HG03469 (cell line): ENCODE measurements around the gene RAPGEF4.

ENCODE experiments used
- ATAC-seq: cut with Tn5 transposase; IDR thresholded peaks from one replicate; pipeline ENCODE4 v1.9.1; 2021; ENCODE audit warnings: mild to moderate bottlenecking, moderate library complexity, moderate number of reproducible peaks; ENCODE audit not compliant: unreplicated experiment

RAPGEF4 gene

DNA sequence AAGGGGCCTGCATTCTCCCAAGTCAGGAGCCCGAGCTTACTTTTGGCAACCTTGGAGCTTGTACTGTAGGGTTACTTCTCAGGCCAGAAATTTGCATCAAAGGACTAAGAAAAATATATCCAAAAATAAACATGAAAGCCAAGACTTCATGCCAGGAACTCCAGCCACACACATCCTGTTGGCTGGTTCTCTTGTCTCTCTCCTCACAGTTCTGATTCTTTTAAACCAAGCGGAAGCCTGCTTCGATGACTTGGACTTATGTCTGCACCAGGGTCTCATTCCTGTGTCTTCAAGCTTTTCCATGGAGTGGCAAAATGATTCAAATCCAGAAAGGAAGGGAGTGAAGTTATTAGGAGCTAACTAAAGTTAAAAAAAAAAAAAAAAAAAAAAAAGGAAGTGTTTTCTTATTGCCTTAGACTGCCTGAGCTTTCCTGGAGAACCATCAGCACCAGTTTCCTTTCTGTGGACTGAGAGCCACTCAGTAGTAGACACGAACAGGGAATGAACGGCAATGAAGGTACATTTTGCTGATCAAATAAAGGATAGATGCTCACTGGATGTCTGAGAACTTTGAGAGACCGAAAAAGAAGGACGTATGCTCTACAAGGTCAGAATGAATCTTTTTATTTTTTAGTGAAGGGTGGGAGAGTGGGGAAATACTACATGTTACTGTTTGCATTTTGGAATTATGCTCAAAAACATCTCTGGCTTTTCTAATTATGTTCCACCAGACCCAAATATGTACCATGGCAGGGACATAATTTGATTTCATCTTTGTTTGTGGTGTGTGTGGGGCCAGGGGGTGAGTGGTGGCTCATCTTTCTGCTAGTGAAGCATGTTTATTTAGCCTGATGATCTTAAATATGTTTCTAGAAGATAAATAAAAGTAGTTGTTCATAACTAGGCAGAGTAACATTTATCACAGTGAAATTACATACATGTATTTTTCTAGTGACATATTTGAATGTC lies 86.0 kb downstream of the RAPGEF4 start:
- ATAC-seq, result no peak

DNA sequence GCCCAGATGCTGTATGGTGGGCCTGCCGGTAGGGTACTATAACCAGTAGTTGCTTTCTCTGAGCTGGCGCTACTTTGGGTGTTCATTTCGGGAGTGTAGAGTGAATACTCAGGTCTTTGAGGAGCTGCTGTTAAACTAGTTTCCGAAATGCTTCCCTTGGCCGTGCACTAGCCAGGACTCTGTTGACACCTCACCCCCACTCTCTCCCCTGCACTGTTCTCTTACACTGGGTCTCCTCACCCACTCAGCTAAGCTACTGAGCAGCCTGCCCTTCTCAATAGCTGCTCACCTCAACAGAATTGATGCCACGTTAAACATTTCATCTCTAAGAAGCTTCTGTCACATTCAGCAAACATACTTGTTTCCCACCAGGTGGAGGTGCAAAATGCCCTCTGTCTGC lies 86.9 kb downstream of the RAPGEF4 start:
- no peak for ATAC-seq

DNA sequence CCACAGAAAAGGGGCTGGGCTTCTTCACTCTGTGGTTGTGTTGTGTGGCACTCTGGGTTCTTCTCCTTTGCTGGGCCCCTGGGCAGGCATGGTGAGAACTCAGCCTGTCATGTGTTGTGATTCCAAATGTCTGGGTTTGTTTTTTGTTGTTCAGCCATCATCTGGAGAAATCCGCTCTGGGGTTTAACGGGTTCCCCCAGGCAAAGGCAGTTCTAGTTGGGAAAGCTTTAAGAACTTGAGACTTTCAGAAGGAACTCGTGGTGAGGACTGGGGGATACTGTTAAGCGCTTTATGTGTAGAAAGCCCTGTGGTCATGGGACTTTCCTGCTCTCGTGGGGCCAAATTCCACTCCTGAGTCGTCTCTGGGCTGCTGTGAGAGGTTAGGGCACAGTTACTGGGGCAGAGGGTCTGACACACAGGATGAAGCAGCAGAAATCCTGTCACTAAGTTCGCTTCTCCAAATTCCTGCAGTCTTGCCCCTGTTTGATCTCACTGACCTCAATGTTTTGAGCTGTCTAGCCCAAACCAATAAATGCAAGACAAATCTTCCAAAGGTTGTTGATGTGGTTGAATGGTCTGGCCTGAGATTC lies 87.7 kb downstream of the RAPGEF4 start:
- ATAC-seq, result no peak

DNA sequence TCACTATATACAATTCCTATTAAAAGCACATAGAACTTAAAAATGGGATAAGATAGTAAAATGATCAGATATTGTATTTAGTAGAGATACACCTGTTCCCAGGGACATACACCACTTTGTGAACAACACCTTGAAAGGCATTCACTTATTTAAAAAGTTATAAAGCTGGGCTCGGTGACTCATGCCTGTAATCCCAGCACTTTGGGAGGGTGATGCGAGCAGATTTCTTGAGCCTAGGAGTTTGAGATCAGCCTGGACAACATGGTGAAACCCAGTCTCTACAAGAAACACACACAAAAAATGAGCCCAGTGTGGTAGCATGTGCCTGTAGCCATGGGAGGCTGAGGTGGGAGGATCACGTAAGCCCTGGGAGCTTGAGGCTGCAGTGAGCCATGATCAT lies 90.9 kb downstream of the RAPGEF4 start:
- no peak for ATAC-seq

DNA sequence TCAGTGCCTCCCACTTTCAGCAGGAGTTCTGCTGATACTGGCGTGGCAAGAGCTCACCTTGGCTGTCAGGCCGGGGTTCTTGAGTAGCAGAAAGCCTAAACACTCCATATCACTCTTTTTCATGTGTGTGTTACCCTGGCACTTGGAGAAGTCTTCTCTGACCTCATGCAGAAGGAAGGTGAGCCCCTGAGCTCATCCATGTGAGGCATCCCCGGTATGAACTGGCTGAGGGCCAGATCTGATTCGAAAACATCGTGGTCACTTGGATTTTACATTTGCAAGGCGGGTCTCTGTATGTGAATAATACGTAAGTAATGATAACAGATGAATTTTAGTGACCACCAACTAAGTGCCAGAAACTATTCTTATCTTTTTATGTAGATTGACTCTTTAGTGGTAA lies 93.6 kb downstream of the RAPGEF4 start:
- ATAC-seq, result no peak

DNA sequence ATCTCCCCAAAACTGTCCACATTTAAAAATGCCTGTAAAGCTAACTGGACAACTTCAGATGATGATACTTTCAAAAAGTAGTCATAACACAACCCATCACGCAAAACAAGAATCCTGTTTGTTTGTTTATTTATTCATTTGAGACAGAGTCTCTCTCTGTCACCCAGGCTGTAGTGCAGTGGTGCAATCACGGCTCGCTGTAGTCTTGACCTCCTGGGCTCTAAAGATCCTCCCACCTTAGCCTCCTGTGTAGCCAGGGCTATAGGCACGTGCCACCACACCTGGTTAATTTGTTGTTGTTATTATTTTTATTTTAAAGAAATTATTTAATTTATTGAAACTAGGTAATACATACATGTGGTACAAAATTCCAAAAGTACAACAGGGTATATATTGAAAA lies 94.8 kb downstream of the RAPGEF4 start:
- ATAC-seq, result no peak

DNA sequence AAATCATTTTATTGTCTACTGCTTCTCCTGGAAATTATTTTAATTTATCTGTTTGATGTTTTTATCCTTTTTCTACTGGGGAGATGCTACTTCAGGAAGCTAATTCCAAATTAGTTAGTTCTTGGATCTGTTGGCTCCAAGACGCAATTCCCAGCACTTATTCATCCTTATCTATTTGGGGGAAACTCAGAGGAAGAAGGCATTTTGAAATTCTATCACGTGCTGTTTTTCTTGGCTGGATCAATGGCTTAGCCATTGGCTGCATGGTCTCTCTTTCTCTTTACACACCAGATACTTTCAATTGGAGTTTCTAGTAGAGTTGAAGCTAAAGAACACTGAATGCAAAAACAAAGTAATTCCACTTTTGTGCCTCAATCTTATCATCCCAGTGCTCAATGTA lies 98.3 kb downstream of the RAPGEF4 start:
- no peak for ATAC-seq

DNA sequence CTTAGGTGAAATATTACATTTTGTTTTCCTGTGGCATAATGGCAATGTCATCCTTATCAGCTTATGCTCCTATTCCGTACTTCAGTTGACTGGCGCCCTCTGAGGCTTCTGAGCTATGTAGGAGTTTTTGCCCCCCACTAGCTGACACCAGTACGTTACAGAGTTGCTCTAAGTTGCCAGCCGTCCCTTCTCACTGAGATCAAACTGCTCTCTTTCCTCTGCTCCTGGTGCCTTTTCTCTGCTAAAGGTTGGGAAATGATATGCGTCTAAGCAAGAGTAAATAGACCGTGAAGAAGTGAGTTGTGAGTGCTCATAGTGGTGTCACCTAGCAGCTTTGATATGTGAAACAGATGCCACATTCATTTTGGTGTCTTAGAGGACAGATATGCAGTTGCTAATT lies 99.2 kb downstream of the RAPGEF4 start:
- ATAC-seq, result no peak

DNA sequence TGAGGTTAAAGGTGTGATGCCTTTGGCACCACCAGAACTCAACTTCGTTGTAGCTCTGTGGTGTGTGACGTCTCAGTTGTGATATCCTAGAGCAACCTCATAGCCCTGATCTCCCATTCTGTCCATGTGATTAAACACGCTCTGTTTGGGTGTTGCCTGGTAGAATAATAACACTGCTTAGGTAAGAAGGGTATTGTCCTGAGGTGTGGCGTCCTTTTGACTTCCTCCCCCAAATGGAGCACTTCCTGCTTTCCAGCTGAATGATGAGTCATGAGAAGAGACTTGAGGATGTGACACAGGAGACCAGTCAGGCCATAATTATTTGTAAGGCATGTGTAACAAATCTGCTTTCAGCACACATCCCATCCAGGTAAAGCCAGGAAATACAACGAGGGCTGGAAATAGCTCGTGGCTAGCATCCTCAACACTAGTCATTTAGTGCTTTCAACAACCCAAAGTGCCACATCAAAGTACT lies 100.7 kb downstream of the RAPGEF4 start:
- no peak for ATAC-seq

DNA sequence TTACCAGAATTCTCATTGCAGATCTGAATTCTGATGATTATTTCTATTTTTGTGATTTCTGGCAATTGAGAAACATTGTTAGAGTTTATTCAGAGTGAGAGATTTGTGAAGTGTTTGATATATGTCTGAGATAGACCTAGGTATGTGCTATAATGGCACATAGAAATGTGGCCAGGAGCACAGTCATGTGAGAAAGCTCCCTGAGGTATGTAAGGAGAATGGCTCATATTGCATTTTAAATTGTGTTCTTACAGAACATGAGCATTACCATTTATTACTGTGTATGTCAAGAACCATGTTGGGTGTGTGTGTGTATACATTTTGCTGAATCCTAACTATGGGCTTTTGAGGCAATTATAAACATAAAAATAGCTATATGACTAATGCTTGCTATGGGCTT lies 101.2 kb downstream of the RAPGEF4 start:
- ATAC-seq, result no peak

DNA sequence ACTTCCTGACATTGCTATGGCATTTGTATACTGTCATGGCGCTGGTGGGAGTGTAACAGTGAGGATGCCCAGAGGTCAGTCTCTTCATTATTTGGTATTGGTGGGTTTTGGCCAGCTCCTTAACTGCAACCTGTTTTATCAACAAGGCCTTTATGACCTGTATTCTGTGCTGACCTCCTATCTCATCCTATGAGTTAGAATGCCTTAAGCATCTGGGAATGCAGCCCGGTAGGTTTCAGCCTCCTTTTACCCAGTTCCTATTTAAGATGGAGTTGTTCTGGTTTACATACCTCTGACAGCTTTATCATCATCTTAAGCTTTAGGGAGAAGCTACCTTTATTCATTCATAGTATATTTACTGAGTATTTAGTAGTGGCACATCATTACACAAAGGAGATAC lies 103.8 kb downstream of the RAPGEF4 start:
- ATAC-seq, result no peak

DNA sequence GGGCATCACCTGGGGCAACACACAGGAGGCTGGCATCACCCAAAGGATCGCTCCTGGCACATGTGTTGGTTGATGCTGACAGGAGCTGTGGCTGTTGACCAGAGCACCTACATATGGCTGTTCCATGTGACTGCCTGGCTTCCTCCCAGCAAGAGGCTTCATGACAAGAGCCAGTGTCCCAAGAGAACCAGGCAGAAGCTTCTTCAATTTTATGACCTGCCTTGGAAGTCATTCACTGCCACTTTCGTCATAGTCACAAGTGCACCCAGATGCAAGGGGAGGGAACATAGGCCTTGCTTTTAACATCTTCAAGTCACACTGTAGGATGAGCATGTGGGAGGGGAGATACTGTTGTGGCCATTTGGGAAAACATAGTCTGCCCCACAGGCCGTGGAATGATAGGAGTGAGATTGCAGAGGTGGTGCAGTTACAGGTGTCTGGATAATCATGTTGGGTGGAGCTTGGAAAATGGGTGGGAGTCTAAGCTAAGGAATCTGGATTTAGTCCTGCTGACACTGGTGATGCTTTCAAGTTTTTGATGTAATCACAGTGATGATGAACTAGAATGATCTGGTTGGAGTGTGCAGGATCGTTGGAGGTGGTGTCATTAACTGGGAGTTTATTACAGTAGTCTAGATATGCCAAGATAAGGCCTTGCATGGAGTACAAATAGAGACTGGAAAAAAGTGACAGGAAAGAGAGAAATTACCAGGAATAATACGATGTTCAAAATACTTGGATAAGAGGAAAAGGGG lies 107.0 kb downstream of the RAPGEF4 start:
- no peak for ATAC-seq

DNA sequence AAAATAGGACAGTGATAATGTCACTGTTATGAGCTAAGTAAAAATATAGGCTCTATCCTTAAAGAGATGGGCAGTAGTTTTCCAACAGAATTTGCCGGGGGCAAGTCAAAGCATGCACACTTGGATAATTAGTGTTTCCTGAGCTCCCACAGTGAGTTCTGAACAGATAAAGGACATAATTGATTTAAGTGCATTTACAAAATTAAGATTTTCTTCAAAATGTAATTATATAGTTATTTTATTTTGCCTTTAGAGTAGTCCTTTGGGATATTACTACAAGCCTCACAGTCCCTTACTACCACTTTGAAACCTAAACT lies 107.6 kb downstream of the RAPGEF4 start:
- ATAC-seq, result no peak

DNA sequence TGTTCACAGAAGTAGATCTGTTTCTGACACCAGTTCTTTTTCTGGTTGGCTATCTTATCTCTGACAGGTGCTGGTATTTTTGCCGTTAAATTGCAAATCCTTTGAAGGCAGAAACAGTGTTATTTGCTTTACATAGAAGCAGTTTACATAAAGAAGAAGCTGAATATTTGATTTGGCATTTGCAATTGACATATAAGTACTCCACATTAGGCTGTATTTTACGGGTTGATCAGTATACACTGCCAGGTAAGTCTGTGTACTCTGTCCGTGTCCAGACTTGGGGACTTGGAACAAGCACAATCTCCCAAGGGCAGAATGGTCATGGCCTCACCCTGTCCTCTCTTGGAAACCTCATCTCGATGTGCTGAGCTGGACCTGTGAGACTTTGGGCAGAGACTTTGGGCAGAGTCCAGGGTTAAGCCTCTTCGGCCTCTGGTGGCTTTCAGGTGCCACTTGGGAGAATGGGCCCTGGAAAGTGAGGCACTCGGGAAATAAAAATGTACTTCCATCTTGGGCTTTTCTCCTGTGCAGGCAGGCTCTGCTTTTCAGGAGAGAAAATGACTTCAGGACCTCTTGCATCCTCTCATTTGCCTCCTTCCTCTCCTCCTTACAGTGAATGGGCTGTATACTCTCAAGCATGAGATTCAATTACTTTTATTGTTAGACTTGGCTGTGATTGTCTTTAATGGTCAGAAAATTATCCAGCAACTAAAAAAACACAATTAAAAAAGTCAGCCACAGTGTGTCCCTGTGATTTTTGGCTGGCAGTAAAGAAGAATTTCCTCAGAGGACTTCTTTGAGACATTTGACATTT lies 108.5 kb downstream of the RAPGEF4 start:
- no peak for ATAC-seq

DNA sequence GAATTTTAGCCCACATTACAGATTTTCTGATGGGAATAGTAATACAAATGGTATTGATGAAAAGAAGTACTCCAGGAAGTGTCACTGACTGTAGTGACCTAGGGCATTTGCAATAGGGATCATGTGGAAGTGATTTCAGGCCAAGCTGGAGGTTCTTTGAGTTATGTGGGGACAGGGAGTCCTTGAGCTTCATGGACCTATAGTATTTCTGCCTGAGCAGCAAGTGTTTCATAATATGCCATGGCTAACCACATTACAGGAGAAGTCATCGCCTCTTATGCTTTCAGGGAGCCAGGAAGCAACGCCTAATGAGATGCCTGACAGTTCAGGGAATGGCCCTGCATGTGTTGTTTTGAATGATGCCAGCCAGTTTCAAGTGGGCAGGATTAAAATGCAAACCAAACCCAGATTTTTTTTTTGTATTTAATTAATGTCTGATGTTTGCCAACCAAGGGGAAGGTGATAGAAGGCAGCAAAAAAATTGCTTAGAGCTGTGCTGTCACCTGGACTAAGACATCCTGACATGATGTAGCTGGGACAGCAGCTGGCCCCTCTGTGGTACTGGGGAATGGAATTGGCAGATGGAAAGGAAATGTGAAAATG lies 109.5 kb downstream of the RAPGEF4 start:
- ATAC-seq, result no peak

DNA sequence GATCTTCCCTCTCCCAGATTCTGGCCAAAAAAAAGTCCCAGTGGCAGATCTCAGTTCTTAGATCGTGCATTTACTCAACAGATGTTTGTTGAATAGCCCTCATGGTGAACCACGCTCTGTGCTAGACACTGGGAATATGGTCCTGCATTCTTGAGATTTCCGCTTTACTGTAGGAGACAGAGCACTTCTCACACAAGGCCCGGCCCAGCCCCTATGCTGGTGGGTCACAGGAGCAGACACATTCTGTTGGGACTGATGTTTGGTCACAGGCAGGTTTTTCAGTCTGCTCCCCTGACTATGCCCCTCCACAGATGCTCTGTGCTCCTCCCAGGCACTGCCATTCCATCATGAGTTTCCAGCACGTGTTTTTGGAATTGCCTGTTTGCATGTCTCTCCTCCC lies 110.9 kb downstream of the RAPGEF4 start:
- no peak for ATAC-seq

DNA sequence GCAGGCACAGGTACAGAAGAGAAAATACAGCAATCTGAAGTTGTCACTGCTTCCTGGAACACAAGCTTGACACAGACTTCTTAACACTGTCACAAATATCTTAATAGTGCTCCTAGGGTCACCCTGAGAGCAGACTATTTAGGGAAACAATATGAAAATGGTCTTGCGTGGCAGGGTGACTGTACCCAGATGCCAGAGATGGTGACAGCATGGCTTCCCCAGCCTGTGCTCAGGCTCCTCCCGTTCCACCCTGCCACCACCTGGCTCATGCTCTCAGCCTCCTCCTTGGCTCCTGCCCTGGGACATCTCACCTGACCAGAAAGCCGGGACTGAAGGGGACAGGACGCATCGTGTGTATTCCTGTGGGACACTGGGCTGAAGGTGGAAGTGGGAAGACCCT lies 111.5 kb downstream of the RAPGEF4 start:
- no peak for ATAC-seq

DNA sequence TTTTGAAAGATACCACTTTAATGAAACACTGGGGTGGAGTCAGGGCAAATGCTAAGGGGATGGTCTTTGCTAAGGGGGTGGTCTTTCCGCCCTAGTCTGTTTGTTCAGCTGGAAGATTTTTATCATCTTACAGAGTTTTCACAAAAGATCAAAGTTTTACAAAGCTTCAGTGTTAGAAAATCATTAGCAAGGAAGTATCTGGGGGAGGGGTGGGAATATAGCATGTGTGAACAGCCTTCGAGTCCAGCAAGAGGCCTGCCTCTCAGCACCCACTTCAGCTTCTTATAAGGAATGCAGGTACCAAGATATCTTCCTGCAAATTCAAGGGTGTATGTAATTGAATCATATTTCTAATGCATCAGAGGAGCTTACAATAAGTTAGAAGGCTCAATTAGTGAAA lies 112.9 kb downstream of the RAPGEF4 start:
- no peak for ATAC-seq

DNA sequence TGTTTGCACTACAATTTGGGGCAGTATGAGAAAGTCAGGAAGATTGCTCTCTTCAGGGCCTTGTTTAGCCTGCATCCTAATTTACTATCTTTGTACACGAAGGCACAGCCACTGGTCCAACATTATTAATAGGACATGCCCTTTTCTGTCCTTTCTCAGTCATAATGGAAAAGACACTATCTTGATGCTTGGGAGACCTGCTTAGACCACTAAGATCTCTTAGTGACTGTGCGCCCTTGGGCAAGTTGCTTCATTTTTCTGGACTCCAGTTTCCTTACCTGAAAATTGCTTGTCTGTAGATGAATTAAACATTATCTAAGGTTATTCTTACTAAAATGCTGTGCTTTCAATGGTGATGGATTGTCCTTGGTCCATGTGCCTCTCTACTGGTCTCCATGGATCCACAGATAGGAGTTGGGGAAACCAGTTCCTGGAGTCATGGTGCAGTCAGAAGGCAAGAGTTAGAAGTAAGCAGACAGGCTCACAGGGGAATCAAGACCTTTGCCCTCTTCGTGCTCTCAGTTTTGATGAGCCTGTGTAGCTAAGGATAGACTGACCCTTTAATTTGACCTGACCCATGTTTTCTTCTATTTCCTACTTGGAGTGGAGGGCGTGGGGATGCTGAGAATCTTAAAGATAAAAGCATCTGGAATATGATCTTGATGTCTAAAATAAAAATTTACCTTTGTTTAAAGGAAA lies 114.0 kb downstream of the RAPGEF4 start:
- no peak for ATAC-seq

DNA sequence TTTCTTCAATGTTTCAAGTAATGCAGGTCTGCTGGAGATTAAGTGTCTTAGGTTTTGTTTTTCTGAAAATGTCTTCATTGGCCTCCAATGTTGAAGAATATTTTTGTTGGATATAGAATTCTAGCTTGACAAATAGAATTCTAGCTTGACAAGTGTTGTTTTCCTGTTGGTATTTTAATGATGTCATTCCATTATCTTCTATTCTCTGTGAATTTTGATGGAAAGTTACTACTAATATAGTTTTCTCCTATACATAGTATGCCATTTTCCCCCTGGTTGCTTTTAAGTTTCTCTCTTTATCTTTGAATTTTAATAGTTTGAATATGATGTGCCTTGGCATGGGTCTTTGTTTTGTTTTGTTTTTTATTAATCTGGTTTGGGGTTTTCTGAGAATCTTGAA lies 119.9 kb downstream of the RAPGEF4 start:
- no peak for ATAC-seq
